22Rv1 (cell line): ENCODE results near the gene TTC33.

Experiments
- CTCF ChIP-seq: fragments of 450-650 bp; IDR thresholded peaks from 2 replicates; pipeline ENCODE4 v1.5.1; 2017; ENCODE audit warnings: mild to moderate bottlenecking
- ZFX ChIP-seq: fragments of 450-650 bp; IDR thresholded peaks from 2 replicates; pipeline ENCODE4 v1.6.1; 2017; ENCODE audit warnings: antibody characterized with exemption, borderline replicate concordance

GRCh38 chr5:40714001-40714400 is 41.8 kb downstream of the TTC33 start:
- TF ChIP-seq CTCF, result no peak
- TF ChIP-seq ZFX, result no peak
